Measurements from ENCODE around the gene AVPR1A. TPM values are rescaled to one million over a fixed set of nuclear protein-coding genes. Genes with fewer than 3 reads are reported as not detected.

AVPR1A gene
- total RNA-seq, 1 donor from 2014 or later = 0.05 TPM

- H2AFZ ChIP-seq (ENCODE audit: low read depth, low read length) = no peak overlapping the region
- no peak for FAIRE-seq
- H3K27ac ChIP-seq (ENCODE audit: low read depth, low read length) = no peak overlapping the region
- TF ChIP-seq EZH2 (IDR thresholded peaks at IDR 0.05; ENCODE audit: insufficient read depth, low read length) (no peak), CTCF (IDR thresholded peaks at IDR 0.05; ENCODE audit: insufficient read depth, low read depth, low read length) (no peak)
- no peak overlapping the region for H3K4me2 ChIP-seq (ENCODE audit: low read length)
- Mint-ChIP-seq H3K27me3 (ENCODE audit: low read depth, unreplicated experiment) (peaks cover 2% of the 10 kb centered on the region), H3K27ac (ENCODE audit: unreplicated experiment) (no peak overlapping the region), H3K4me3 (ENCODE audit: unreplicated experiment) (no peak overlapping the region), H3K36me3 (ENCODE audit: low read depth, unreplicated experiment) (no peaks in the 10 kb centered on the region), H3K4me1 (ENCODE audit: low read depth, unreplicated experiment) (peaks cover 10% of the 10 kb centered on the region), H3K9me3 (ENCODE audit: unreplicated experiment) (no peaks in the 10 kb centered on the region)
- H3K36me3 ChIP-seq (ENCODE audit: insufficient read depth, low read length) = no peaks in the 10 kb centered on the region
- H3K9me3 ChIP-seq (ENCODE audit: insufficient read depth, low read depth, low read length) = no peaks in the 10 kb centered on the region
- no peaks in the 10 kb centered on the region for H4K20me1 ChIP-seq (ENCODE audit: insufficient read depth, low read length)
- H3K4me3 ChIP-seq (ENCODE audit: insufficient read depth, low read depth, low read length) = no peak overlapping the region
- no peak for DNase-seq (ENCODE audit: low read depth)
- H3K4me1 ChIP-seq (ENCODE audit: insufficient read depth, low read length) = no peaks in the 10 kb centered on the region
- H3K79me2 ChIP-seq (ENCODE audit: insufficient read depth, low read length) = no peaks in the 10 kb centered on the region
- peaks cover 3% of the 10 kb centered on the region for H3K27me3 ChIP-seq (ENCODE audit: insufficient read depth, low read length)
- no peak overlapping the region for H3K9ac ChIP-seq (ENCODE audit: low read length)
These were observed 57.9 kb downstream of the AVPR1A start for GRCh38 chr12:63093084-63093483.

Other genes with a start within 250 kb of the AVPR1A start
- 7.8 and 9.0 TPM in 2 replicates for gene PPM1H, start 216.1 kb downstream of the AVPR1A start, total RNA-seq

All from astrocyte (in vitro differentiated cells and primary cell).